Trophoblast cell (in vitro differentiated cells and primary cell): ENCODE data around the gene ACIN1.

Experiments
- DNase-seq, 2 donors: peaks; one replicate each; pipeline ENCODE4 v3.0.0-alpha.2; 2016
- H2AFZ ChIP-seq: 2 replicates; pipeline ENCODE4 v1.6.1; 2013; ENCODE audit warnings: low read length, moderate library complexity, mild to moderate bottlenecking; ENCODE audit not compliant: insufficient read depth, poor library complexity
- H2AK5ac ChIP-seq: 2 replicates; pipeline ENCODE4 v1.6.1; 2013; ENCODE audit warnings: mild to moderate bottlenecking, low read length
- H2BK120ac ChIP-seq: 2 replicates; pipeline ENCODE4 v1.6.1; 2013; ENCODE audit warnings: low read length, mild to moderate bottlenecking, moderate library complexity; ENCODE audit not compliant: insufficient read depth, poor library complexity
- H2BK12ac ChIP-seq: 2 replicates; pipeline ENCODE4 v1.6.1; 2013; ENCODE audit warnings: mild to moderate bottlenecking, low read length, moderate library complexity
- H2BK5ac ChIP-seq: 2 replicates; pipeline ENCODE4 v1.6.1; 2013; ENCODE audit warnings: low read length, low read depth, moderate library complexity, mild to moderate bottlenecking; ENCODE audit not compliant: poor library complexity
- H3K14ac ChIP-seq: 2 replicates; pipeline ENCODE4 v1.6.1; 2013; ENCODE audit warnings: mild to moderate bottlenecking, low read length
- H3K18ac ChIP-seq: 2 replicates; pipeline ENCODE4 v1.6.1; 2013; ENCODE audit warnings: mild to moderate bottlenecking, low read length
- H3K23ac ChIP-seq: 2 replicates; pipeline ENCODE4 v1.6.1; 2013; ENCODE audit warnings: low read length
- H3K27ac ChIP-seq: 2 replicates; pipeline ENCODE4 v1.5.1; 2013; ENCODE audit warnings: low read depth, mild to moderate bottlenecking, inconsistent platforms, low read length, moderate library complexity
- H3K27me3 ChIP-seq: 2 replicates; pipeline ENCODE4 v1.6.1; 2013; ENCODE audit warnings: inconsistent platforms, mild to moderate bottlenecking, low read length, moderate library complexity; ENCODE audit not compliant: insufficient read depth
- H3K36me3 ChIP-seq, 2 experiments: 1 replicate in 1 of 2; 2 replicates in 1 of 2; pipeline ENCODE4 v1.6.1; 2013; ENCODE audit warnings: low read length in 2 of 2, mild to moderate bottlenecking in 2 of 2, moderate library complexity in 1 of 2; ENCODE audit not compliant: insufficient read depth in 2 of 2, control insufficient read depth in 1 of 2
- H3K4ac ChIP-seq: 2 replicates; pipeline ENCODE4 v1.6.1; 2013; ENCODE audit warnings: low read depth, mild to moderate bottlenecking, low read length, moderate library complexity
- H3K4me1 ChIP-seq, 2 experiments: 1 replicate in 1 of 2; 2 replicates in 1 of 2; pipeline ENCODE4 v1.6.1; 2013; ENCODE audit warnings: low read length in 2 of 2, mild to moderate bottlenecking in 2 of 2, moderate library complexity in 1 of 2; ENCODE audit not compliant: insufficient read depth in 2 of 2, control insufficient read depth in 1 of 2
- H3K4me2 ChIP-seq: 2 replicates; pipeline ENCODE4 v1.6.1; 2013; ENCODE audit warnings: inconsistent platforms, mild to moderate bottlenecking, low read length, moderate library complexity
- H3K4me3 ChIP-seq: 2 replicates; pipeline ENCODE4 v1.5.1; 2013; ENCODE audit warnings: mild to moderate bottlenecking, low read depth, low read length, inconsistent platforms
- H3K79me1 ChIP-seq: one replicate; pipeline ENCODE4 v1.6.1; 2013; ENCODE audit warnings: low read length
- H3K79me2 ChIP-seq: 2 replicates; pipeline ENCODE4 v1.6.1; 2013; ENCODE audit warnings: low read length, mild to moderate bottlenecking; ENCODE audit not compliant: control insufficient read depth, insufficient read depth, poor library complexity
- H3K9ac ChIP-seq: 2 replicates; pipeline ENCODE4 v1.6.1; 2013; ENCODE audit warnings: mild to moderate bottlenecking, low read length
- H3K9me3 ChIP-seq: 2 replicates; pipeline ENCODE4 v1.6.1; 2013; ENCODE audit warnings: low read depth, mild to moderate bottlenecking, control low read depth, inconsistent platforms, low read length; ENCODE audit not compliant: insufficient read depth
- H4K12ac ChIP-seq: 2 replicates; pipeline ENCODE4 v1.6.1; 2013; ENCODE audit warnings: low read depth, mild to moderate bottlenecking, low read length, moderate library complexity
- H4K8ac ChIP-seq: 2 replicates; pipeline ENCODE4 v1.6.1; 2013; ENCODE audit warnings: low read depth, mild to moderate bottlenecking, low read length, moderate library complexity
- H4K91ac ChIP-seq: one replicate; pipeline ENCODE4 v1.6.1; 2013; ENCODE audit warnings: low read depth, mild to moderate bottlenecking, low read length, moderate library complexity
- WGBS: extraction: QIAGEN DNeasy Blood & Tissue Kit; methylation state at CpG from one replicate; pipeline ENCODE4 v1.1.7; 2013; ENCODE audit warnings: missing lambda C conversion rate; ENCODE audit not compliant: insufficient read length, insufficient coverage; ENCODE audit errors: extremely low coverage; 5-methylcytosine and 5-hydroxymethylcytosine counted together

The ACIN1 gene

DNA sequence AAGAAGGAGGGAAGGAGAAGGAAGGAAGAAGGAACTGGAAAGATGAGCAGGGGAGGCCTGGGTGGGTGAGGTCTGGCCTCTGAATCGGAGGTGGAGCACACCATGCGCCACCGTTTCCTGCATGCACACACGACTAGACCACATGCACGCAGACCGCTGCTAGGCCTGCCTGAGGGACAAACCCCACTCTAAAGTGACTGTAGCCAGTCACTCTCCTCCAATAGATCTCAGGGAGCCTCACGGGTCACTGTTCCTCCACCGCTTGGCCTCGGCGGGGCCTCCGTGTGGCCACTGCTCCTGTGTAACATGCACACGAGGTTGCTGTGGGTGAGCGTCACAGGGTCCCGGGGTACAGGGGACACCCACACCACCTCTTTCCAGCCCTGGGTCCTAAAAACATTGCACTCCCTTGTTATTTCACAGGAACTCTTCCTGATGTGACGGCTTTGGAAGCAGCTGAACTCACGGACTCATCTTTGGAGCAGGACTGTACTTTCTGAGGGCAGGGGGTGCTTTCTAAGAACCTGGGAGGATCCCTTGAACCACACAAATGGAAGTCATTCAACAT, 41.7 kb upstream of the ACIN1 start:
- no peak overlapping the region for H2BK12ac ChIP-seq
- no peak overlapping the region for H3K9ac ChIP-seq
- no peak overlapping the region for H2AFZ ChIP-seq
- H3K9me3 ChIP-seq, result no peaks in the 10 kb centered on the region
- H3K36me3 ChIP-seq, result peaks cover 29 to 33% of the 10 kb centered on the region in 2 experiments
- no peaks in the 10 kb centered on the region for H3K79me2 ChIP-seq
- H3K14ac ChIP-seq, result no peak overlapping the region
- WGBS, result no CpG with 5 or more reads among the region's 16 CpGs
- H4K8ac ChIP-seq, result no peak overlapping the region
- H4K12ac ChIP-seq, result no peak overlapping the region
- H2BK120ac ChIP-seq, result no peak overlapping the region
- no peak overlapping the region for H3K27ac ChIP-seq
- H3K4ac ChIP-seq, result no peak overlapping the region
- H3K4me2 ChIP-seq, result no peak overlapping the region
- peaks cover 2% of the 10 kb centered on the region for H3K79me1 ChIP-seq
- H2BK5ac ChIP-seq, result no peak overlapping the region
- H3K4me1 ChIP-seq, result peaks cover 5 to 6% of the 10 kb centered on the region in 2 experiments
- H4K91ac ChIP-seq, result no peak overlapping the region
- no peak overlapping the region for H3K4me3 ChIP-seq
- H3K18ac ChIP-seq, result no peak overlapping the region
- H3K27me3 ChIP-seq, result no peaks in the 10 kb centered on the region
- H3K23ac ChIP-seq, result no peak overlapping the region
- no peak overlapping the region for H2AK5ac ChIP-seq
- DNase-seq, result no peak

DNA sequence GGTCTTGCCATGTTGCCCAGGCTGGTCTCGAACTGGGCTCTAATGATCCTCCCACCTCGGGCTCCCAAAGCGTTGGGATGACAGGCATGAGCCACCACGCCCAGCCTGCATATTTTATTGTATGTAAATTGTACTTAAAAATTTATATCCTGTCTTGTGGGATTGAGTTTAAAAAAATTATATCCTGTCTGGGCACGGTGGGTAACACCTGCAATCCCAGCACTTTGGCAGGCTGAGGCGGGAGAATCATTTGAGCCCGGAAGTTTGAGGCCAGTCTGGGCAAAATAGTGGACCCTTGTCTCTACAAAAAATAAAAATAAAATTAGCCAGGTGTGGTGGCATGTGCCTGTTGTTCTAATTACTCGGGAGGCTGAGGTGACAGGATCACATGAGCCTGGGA, 38.0 kb upstream of the ACIN1 start:
- Histone ChIP-seq H3K36me3 (peaks cover 28 to 30% of the 10 kb centered on the region in 2 experiments), H4K12ac (no peak overlapping the region), H3K4me3 (no peak overlapping the region), H3K79me1 (no peaks in the 10 kb centered on the region), H2BK5ac (no peak overlapping the region), H3K23ac (no peak overlapping the region), H3K14ac (no peak overlapping the region), H2AFZ (no peak overlapping the region), H3K9me3 (no peaks in the 10 kb centered on the region), H2AK5ac (no peak overlapping the region), H2BK12ac (no peak overlapping the region), H4K91ac (no peak overlapping the region), H3K18ac (no peak overlapping the region), H3K4ac (no peak overlapping the region), H3K27ac (no peak overlapping the region), H3K9ac (no peak overlapping the region), H3K4me2 (no peak overlapping the region), H3K27me3 (no peaks in the 10 kb centered on the region), H4K8ac (no peak overlapping the region), H3K79me2 (no peaks in the 10 kb centered on the region), H2BK120ac (no peak overlapping the region), H3K4me1 (no peaks in the 10 kb centered on the region)
- DNase-seq, result no peak
- WGBS, result no CpG with 5 or more reads among the region's 8 CpGs

DNA sequence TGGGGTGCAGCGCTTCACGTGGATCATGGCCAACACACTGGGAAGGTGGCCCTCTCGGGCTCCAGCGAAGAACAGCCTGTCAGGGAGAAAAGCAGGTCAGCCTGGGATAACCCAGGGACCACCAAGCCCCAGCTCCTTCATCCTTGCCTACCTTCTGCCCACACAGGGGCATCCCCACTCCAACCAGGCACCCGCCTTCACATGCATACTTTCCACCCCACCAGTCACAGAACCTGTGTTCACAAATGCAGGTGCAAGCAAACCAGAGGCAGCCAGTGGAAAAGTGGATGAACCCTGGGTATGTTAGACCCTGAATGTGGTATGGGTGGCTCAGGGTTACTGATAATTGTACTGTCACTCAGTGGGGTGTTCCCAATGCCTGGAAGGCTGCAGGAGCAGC, 36.5 kb upstream of the ACIN1 start:
- DNase-seq, result no peak
- no peaks in the 10 kb centered on the region for H3K79me2 ChIP-seq
- no peak overlapping the region for H3K4me3 ChIP-seq
- no peak overlapping the region for H2AFZ ChIP-seq
- no peak overlapping the region for H3K4me2 ChIP-seq
- H3K27ac ChIP-seq, result no peak overlapping the region
- no peaks in the 10 kb centered on the region for H3K9me3 ChIP-seq
- no peak overlapping the region for H2BK120ac ChIP-seq
- H2BK12ac ChIP-seq, result no peak overlapping the region
- H3K27me3 ChIP-seq, result no peaks in the 10 kb centered on the region
- no peak overlapping the region for H2BK5ac ChIP-seq
- no peak overlapping the region for H3K9ac ChIP-seq
- H3K36me3 ChIP-seq, result peaks cover 27 to 31% of the 10 kb centered on the region in 2 experiments
- no CpG with 5 or more reads among the region's 5 CpGs for WGBS
- no peak overlapping the region for H2AK5ac ChIP-seq
- H3K18ac ChIP-seq, result no peak overlapping the region
- no peak overlapping the region for H3K4ac ChIP-seq
- no peak overlapping the region for H3K14ac ChIP-seq
- no peaks in the 10 kb centered on the region for H3K79me1 ChIP-seq
- H4K12ac ChIP-seq, result no peak overlapping the region
- H4K8ac ChIP-seq, result no peak overlapping the region
- H3K23ac ChIP-seq, result no peak overlapping the region
- no peaks in the 10 kb centered on the region for H3K4me1 ChIP-seq
- no peak overlapping the region for H4K91ac ChIP-seq

DNA sequence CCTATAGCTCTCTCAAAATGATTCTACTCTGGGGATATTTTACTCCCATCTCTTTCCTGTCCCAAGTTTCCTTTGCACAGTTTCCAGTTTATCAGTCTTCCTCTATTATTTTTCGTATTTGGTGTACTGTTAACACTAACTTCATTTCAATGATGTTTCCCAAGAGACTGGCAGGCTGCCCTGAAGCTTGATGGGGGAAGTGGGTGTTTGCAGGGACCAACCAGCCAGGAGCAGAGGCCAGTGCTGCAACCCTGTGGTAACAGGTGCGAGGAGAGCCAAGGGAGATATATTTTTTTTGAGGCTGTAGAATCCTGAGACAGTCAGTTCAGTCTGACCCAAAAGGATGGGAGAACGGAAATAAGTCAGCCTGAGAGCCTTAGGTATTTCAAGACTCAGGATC, 35.9 kb upstream of the ACIN1 start:
- no CpG with 5 or more reads among the region's 3 CpGs for WGBS
- no peak overlapping the region for H3K23ac ChIP-seq

More for the DNA sequence above, 35.9 kb upstream of the ACIN1 start:
- Histone ChIP-seq H3K36me3 (peaks cover 26 to 27% of the 10 kb centered on the region in 2 experiments), H3K9ac (no peak overlapping the region), H3K27me3 (no peaks in the 10 kb centered on the region), H3K18ac (no peak overlapping the region), H3K4me3 (no peak overlapping the region), H4K12ac (no peak overlapping the region), H2BK120ac (no peak overlapping the region), H3K4ac (no peak overlapping the region), H3K4me2 (no peak overlapping the region), H4K8ac (no peak overlapping the region), H3K79me1 (no peaks in the 10 kb centered on the region), H2BK5ac (no peak overlapping the region), H3K27ac (no peak overlapping the region), H3K9me3 (no peaks in the 10 kb centered on the region), H3K4me1 (no peaks in the 10 kb centered on the region), H3K79me2 (no peaks in the 10 kb centered on the region), H2AFZ (no peak overlapping the region), H4K91ac (no peak overlapping the region), H2BK12ac (no peak overlapping the region), H3K14ac (no peak overlapping the region), H2AK5ac (no peak overlapping the region)
- no peak for DNase-seq
